GM23248 (cell line): ENCODE results near the gene INTS4. TPM values are rescaled to one million over a fixed set of nuclear protein-coding genes. Genes with fewer than 3 reads are reported as not detected.

Experiments used
- DNase-seq: peaks from one replicate; pipeline ENCODE4 v3.0.0-alpha.2; 2015
- H2AFZ ChIP-seq: fragments of 200-600 bp; sonication (generic); 2 replicates; pipeline ENCODE4 v1.6.1; 2016; ENCODE audit warnings: antibody characterized with exemption
- H3F3A ChIP-seq: fragments of 200-600 bp; sonication (generic); 2 replicates; pipeline ENCODE4 v1.6.1; 2016; ENCODE audit warnings: mild to moderate bottlenecking, antibody characterized with exemption, mixed run types; ENCODE audit not compliant: insufficient read depth
- H3K27ac ChIP-seq: fragments of 200-600 bp; sonication (generic); 2 replicates; pipeline ENCODE4 v1.5.1; 2016; ENCODE audit warnings: mild to moderate bottlenecking
- H3K27me3 ChIP-seq: fragments of 200-600 bp; sonication (generic); replicated peaks from 2 replicates; pipeline ENCODE4 v1.6.1; 2016; ENCODE audit warnings: mild to moderate bottlenecking; ENCODE audit not compliant: insufficient read depth
- H3K36me3 ChIP-seq: fragments of 200-600 bp; sonication (generic); 2 replicates; pipeline ENCODE4 v1.6.1; 2016; ENCODE audit warnings: low read depth, mild to moderate bottlenecking
- H3K4me1 ChIP-seq: fragments of 200-600 bp; sonication (generic); 2 replicates; pipeline ENCODE4 v1.6.1; 2016; ENCODE audit warnings: mild to moderate bottlenecking; ENCODE audit not compliant: insufficient read depth
- H3K4me2 ChIP-seq: fragments of 200-600 bp; sonication (generic); one replicate; pipeline ENCODE4 v1.6.1; 2016; ENCODE audit warnings: mild to moderate bottlenecking; ENCODE audit not compliant: unreplicated experiment
- H3K4me3 ChIP-seq: fragments of 200-600 bp; sonication (generic); 2 replicates; pipeline ENCODE4 v1.5.1; 2016; ENCODE audit warnings: mild to moderate bottlenecking
- H3K79me2 ChIP-seq: fragments of 200-600 bp; sonication (generic); 2 replicates; pipeline ENCODE4 v1.6.1; 2016; ENCODE audit warnings: mild to moderate bottlenecking; ENCODE audit not compliant: insufficient read depth
- H3K9ac ChIP-seq: fragments of 200-600 bp; sonication (generic); 2 replicates; pipeline ENCODE4 v1.6.1; 2016; ENCODE audit warnings: mild to moderate bottlenecking
- H3K9me2 ChIP-seq: fragments of 200-600 bp; sonication (generic); 2 replicates; pipeline ENCODE4 v1.6.1; 2016; ENCODE audit warnings: mixed run types, mild to moderate bottlenecking, moderate library complexity; ENCODE audit not compliant: insufficient read depth
- H3K9me3 ChIP-seq: fragments of 200-600 bp; sonication (generic); one replicate; pipeline ENCODE4 v1.6.1; 2017; ENCODE audit warnings: low read depth
- H4K20me1 ChIP-seq: fragments of 200-600 bp; sonication (generic); 2 replicates; pipeline ENCODE4 v1.6.0; 2016; ENCODE audit not compliant: insufficient read depth
- EZH2 ChIP-seq: fragments of 200-600 bp; sonication (generic); IDR thresholded peaks from 2 replicates; pipeline ENCODE4 v1.6.1; 2018; ENCODE audit warnings: antibody characterized with exemption, mild to moderate bottlenecking; ENCODE audit not compliant: insufficient read depth, poor library complexity, severe bottlenecking
- EZH2phosphoT487 ChIP-seq: fragments of 200-600 bp; sonication (generic); IDR thresholded peaks from 2 replicates; pipeline ENCODE4 v1.6.1; 2018; ENCODE audit warnings: antibody characterized with exemption, moderate library complexity, mild to moderate bottlenecking, low read depth; ENCODE audit not compliant: insufficient read depth
- WGBS, 2 experiments: methylation state at CpG; one replicate each; pipeline ENCODE4 v1.1.6; 2015 to 2017; ENCODE audit warnings: low lambda C conversion rate in 2 of 2, low coverage in 1 of 2; ENCODE audit errors: missing lambda C conversion rate in 2 of 2; 5-methylcytosine and 5-hydroxymethylcytosine counted together
- in situ Hi-C: fragments of 300-500 bp; cut with MboI; formaldehyde crosslinking; loops from 2 replicates; pipeline ENCODE4 v1.15.0; 2020
- polyA plus RNA-seq: library from polyadenylated mRNA; unstranded; fragments of >200 nt; fragmentation: Nextera tagmentation; extraction: Ambion mirVana; gene quantifications from 2 replicates; pipeline ENCODE4 v1.2.1, GENCODE V29; 2016
- total RNA-seq: library from RNA; depleted of rRNA; stranded (reverse); fragments of >200 nt; shearing (Covaris generic); gene quantifications from 2 replicates; pipeline ENCODE4 v1.2.3, GENCODE V29; 2014

Gene INTS4
- total and polyA plus RNA-seq, 2 experiments from 2014 or later, result 25.8 to 29.3 TPM

DNA sequence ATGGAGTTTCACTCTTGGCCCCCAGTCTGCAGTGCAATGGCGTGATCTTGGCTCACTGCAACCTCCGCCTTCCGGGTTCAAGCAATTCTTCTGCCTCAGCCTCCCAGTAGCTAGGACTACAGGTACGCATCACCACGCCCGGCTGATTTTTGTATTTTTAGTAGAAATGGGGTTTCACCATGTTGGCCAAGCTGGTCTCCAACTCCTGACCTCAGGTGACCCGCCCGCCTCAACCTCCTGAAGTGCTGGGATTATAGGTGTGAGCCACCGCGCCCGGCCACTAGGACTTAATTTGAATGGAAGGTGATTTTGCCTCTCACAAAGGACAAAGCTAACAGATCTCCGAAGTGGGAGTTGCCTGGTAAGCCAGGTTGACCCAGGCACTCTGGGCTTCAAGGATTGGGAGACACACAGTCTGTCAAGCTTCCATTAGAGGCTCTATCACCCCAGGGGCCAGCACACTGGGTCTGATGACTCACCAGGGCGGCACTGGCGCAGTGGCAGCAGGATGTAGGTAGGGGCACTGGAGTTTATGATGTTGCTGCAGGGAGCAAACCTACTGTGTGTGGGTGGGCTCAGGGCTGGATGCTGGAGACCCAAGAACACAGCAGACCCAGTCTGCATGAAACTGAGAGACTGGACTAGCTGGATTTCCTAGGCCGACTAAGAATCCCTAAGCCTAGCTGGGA is 46.4 kb upstream of the INTS4 start:
- H3K9me3 ChIP-seq, result no peaks in the 10 kb centered on the region
- H3K4me2 ChIP-seq, result peak overlapping the region; percentile 89
- no peaks in the 10 kb centered on the region for H3K36me3 ChIP-seq
- H3K4me3 ChIP-seq, result peak overlapping the region; percentile 64; the same call in 1 of the 2 replicates
- H3K27ac ChIP-seq, result peak overlapping the region; percentile 99
- peak overlapping the region; percentile 87 for H3K9ac ChIP-seq
- no peaks in the 10 kb centered on the region for H3K9me2 ChIP-seq
- H4K20me1 ChIP-seq, result no peaks in the 10 kb centered on the region
- 90 to 93% methylated on average over 15 of the region's 15 CpGs for WGBS, 2 experiments
- H2AFZ ChIP-seq, result peak overlapping the region; percentile 32; the same call in 1 of the 2 replicates
- H3K4me1 ChIP-seq, result peaks cover 28% of the 10 kb centered on the region
- H3K79me2 ChIP-seq, result peaks cover 7% of the 10 kb centered on the region; the same call in 1 of the 2 replicates
- peaks cover 13% of the 10 kb centered on the region for H3F3A ChIP-seq
- TF ChIP-seq EZH2 (no peak), EZH2phosphoT487 (no peak)
- in situ Hi-C loops, result no loop called here
- H3K27me3 ChIP-seq, result no peaks in the 10 kb centered on the region
- DNase-seq, result no peak

DNA sequence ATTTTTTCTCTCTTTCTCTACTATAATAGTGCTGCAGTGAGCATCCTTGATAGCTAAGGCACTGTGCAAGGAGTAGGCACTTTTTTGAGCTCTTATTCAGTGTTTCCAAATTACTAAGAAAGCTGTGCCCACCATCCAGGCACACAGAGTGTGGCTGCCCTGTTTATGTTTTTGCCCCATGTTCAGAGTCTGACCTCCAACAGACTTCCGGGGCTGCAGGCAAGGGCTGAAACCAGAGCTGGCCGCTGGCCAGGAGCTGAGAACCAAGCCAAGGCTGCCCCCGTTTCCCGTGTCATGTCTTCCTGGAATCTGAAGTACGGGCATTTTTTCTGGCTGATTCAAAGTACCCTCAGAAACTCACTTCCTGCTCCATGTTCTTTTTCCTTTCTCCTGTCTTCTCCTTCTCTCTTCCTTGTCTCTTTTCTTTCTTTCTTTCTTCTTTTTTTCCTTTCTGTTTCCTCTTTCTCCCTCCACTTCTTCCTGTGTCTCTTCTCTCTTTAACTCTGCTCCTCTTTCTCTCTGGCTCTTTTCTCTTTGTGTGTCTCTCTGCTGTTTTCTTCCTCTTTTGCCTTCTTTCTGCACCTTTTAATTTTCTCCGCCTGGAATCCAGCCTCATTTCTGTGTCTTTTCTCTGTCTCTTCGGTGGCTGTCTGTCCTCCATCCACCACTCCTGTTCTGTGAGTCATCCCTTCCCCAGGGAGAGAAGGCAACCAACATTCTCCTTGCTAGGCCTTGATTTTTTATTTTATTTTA is 45.6 kb upstream of the INTS4 start:
- no peaks in the 10 kb centered on the region for H3K27me3 ChIP-seq
- H3K9me2 ChIP-seq, result no peaks in the 10 kb centered on the region
- H3K79me2 ChIP-seq, result peaks cover 7% of the 10 kb centered on the region; the same call in 1 of the 2 replicates
- H3K9ac ChIP-seq, result peak overlapping the region; percentile 87
- peak overlapping the region; percentile 89 for H3K4me2 ChIP-seq
- in situ Hi-C loops, result no loop called here
- no peak for TF ChIP-seq EZH2phosphoT487
- no peak for TF ChIP-seq EZH2
- DNase-seq, result peak; percentile 85
- H3F3A ChIP-seq, result peaks cover 13% of the 10 kb centered on the region
- peak overlapping the region; percentile 64 for H3K4me3 ChIP-seq
- no peaks in the 10 kb centered on the region for H4K20me1 ChIP-seq
- no peaks in the 10 kb centered on the region for H3K9me3 ChIP-seq
- 5 to 7% methylated on average over 7 of the region's 7 CpGs for WGBS, 2 experiments
- H2AFZ ChIP-seq, result peak overlapping the region; percentile 96
- no peaks in the 10 kb centered on the region for H3K36me3 ChIP-seq
- H3K4me1 ChIP-seq, result peaks cover 22% of the 10 kb centered on the region
- H3K27ac ChIP-seq, result peak overlapping the region; percentile 99

DNA sequence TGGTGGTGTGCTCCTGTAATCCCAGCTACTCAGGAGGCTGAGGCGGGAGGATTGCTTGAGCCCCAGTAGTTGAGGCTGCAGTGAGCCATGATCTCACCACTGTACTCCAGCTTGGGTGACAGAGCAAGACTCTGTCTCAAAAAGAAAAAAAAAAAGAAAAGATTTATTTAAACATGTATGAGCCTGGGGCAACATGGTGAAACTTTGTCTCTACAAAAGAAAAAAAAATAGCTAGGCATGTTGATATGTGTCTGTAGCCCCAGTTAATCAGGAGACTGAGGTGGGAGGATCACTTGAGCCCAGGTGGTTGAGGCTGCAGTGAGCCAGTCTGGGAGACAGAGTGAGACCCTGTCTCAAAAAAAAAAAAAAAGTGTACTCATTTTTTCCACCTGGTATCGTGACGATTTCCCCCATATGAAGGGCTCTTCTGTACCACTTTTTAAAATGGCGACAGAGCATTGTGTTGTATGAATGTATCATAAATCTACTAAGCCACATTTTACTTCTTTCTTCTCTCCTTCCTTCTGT is 45.0 kb upstream of the INTS4 start:
- H2AFZ ChIP-seq, result peak overlapping the region; percentile 96
- 89% methylated on average over 4 of the region's 4 CpGs for WGBS, 2 experiments

DNA sequence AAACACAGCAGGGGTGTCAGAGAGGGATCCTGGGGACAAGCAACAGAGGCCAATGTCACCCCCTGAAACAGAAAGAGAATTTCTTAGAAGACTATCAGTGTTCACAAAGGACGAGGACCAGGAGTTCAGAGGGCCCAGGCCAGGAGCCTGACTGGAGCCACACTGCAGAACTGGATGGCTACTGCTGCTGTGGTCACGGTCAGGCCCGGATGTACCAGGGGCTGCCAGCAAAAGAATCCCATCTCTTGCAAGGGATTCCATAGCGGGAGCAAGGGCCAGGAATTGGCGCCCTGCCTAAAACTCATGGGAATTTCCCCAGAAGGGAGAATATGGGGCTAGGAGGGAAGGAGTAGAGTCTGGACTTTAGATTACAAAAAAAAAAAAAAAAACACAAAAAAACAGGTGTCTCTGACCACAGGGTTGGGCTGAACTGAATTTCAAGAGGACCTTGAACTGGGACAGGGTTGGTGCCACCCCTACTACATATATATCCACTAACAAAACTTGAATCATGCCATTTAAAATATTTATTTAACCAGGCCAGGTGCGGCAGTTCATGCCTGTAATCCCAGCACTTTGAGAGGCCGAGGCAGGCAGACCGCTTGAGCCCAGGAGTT is 44.3 kb upstream of the INTS4 start:
- in situ Hi-C loops, result no loop called here
- H4K20me1 ChIP-seq, result no peaks in the 10 kb centered on the region
- 0 out of 2 replicates have a peak overlapping the region, but pooled peaks have one; percentile 99 for H3K27ac ChIP-seq
- H3K4me2 ChIP-seq, result no peak overlapping the region
- DNase-seq, result no peak
- peaks cover 13% of the 10 kb centered on the region for H3F3A ChIP-seq
- no peaks in the 10 kb centered on the region for H3K9me3 ChIP-seq
- WGBS, 2 experiments, result 92 to 93% methylated on average over 8 of the region's 8 CpGs
- H2AFZ ChIP-seq, result no peak overlapping the region
- H3K4me1 ChIP-seq, result peaks cover 22% of the 10 kb centered on the region
- H3K4me3 ChIP-seq, result no peak overlapping the region
- TF ChIP-seq EZH2 (no peak), EZH2phosphoT487 (no peak)
- no peaks in the 10 kb centered on the region for H3K27me3 ChIP-seq
- no peaks in the 10 kb centered on the region for H3K9me2 ChIP-seq
- H3K36me3 ChIP-seq, result no peaks in the 10 kb centered on the region
- peaks cover 7% of the 10 kb centered on the region; the same call in 1 of the 2 replicates for H3K79me2 ChIP-seq
- no peak overlapping the region for H3K9ac ChIP-seq

More for the DNA sequence above, 45.0 kb upstream of the INTS4 start:
- Histone ChIP-seq H4K20me1 (no peaks in the 10 kb centered on the region), H3K36me3 (no peaks in the 10 kb centered on the region), H3K27me3 (no peaks in the 10 kb centered on the region), H3K4me2 (peak overlapping the region; percentile 89), H3F3A (peaks cover 13% of the 10 kb centered on the region), H3K4me1 (peaks cover 22% of the 10 kb centered on the region), H3K9me2 (no peaks in the 10 kb centered on the region), H3K9ac (peak overlapping the region; percentile 87), H3K79me2 (peaks cover 7% of the 10 kb centered on the region; the same call in 1 of the 2 replicates), H3K4me3 (peak overlapping the region; percentile 64), H3K27ac (peak overlapping the region; percentile 99), H3K9me3 (no peaks in the 10 kb centered on the region)
- in situ Hi-C loops, result no loop called here
- DNase-seq, result no peak
- TF ChIP-seq EZH2, result no peak
- no peak for TF ChIP-seq EZH2phosphoT487
